HepG2 (cell line): ENCODE data around the gene QSER1. TPM values are rescaled to one million over a fixed set of nuclear protein-coding genes. Genes with fewer than 3 reads are reported as not detected.

Source experiments
- ATAC-seq: fragments of 200-7000 bp; cut with Tn5 transposase; 3 replicates; pipeline ENCODE4 v1.9.1; 2020; ENCODE audit warnings: mild to moderate bottlenecking, moderate library complexity
- BruUV-seq: library from RNA; stranded (reverse); fragments of 400-500 nt; replicated peaks from 2 replicates; lab custom pipeline; 2021; lab: Mats Ljungman, UMichigan
- CTCF ChIA-PET: fragments of 300-600 bp; formaldehyde crosslinking; extraction: SDS; loops from one replicate; lab custom pipeline; 2021; ENCODE audit warnings: low total read pairs, inconsistent platforms, low intra/inter-chr PET ratio; lab: Yijun Ruan, JAX
- POLR2A ChIA-PET: fragments of 350-600 bp; sonication (Branson Sonifier 250); formaldehyde crosslinking; loops from one replicate; lab custom pipeline; 2020; ENCODE audit warnings: antibody characterized with exemption, inconsistent platforms; lab: Yijun Ruan, JAX
- DNase-seq: peaks from one replicate; pipeline ENCODE4 v3.0.0-alpha.2; 2015; ENCODE audit warnings: low spot score
- FAIRE-seq: peaks from 3 replicates; lab custom pipeline; 2011; peaks lifted over from hg19 to GRCh38; lab: Jason Lieb, UNC
- H2AFZ ChIP-seq: one replicate; pipeline ENCODE4 v1.6.1; 2011; ENCODE audit warnings: low read length, inconsistent platforms
- H3K27ac ChIP-seq: fragments of 300-600 bp; 3 replicates; pipeline ENCODE4 v1.8.0; 2011; ENCODE audit warnings: mixed run types, mild to moderate bottlenecking, mixed read lengths, low read length, inconsistent platforms; ENCODE audit not compliant: insufficient read depth; ENCODE audit errors: extremely low read length
- H3K27me3 ChIP-seq, 2 experiments: fragments of 200-600 bp in 1 of 2; 2 replicates in 1 of 2; 3 replicates in 1 of 2; pipeline versions ENCODE4 v1.6.0 to v1.8.0; 2011; ENCODE audit warnings: low read length in 2 of 2, mild to moderate bottlenecking in 2 of 2, moderate library complexity in 2 of 2, inconsistent platforms in 1 of 2; ENCODE audit not compliant: insufficient read depth in 2 of 2, control insufficient read depth in 1 of 2
- H3K36me3 ChIP-seq, 2 experiments: fragments of 200-600 bp in 1 of 2; replicated peaks in 1 of 2; 2 replicates in 1 of 2; 3 replicates in 1 of 2; pipeline versions ENCODE4 v1.5.1 to v1.8.0; 2011; ENCODE audit warnings: low read length in 2 of 2, inconsistent platforms in 1 of 2; ENCODE audit not compliant: insufficient read depth in 2 of 2, control insufficient read depth in 1 of 2
- H3K4me1 ChIP-seq: 2 replicates; pipeline ENCODE4 v1.5.1; 2012; ENCODE audit warnings: low read length, inconsistent platforms; ENCODE audit not compliant: insufficient read depth
- H3K4me2 ChIP-seq: 2 replicates; pipeline ENCODE4 v1.6.0; 2011; ENCODE audit warnings: low read depth, low read length, inconsistent platforms
- H3K4me3 ChIP-seq, 3 experiments: fragments of 200-600 bp in 1 of 3; sonication (generic), shearing (Covaris generic) in 1 of 3; replicated peaks in 1 of 3; 2 replicates each; pipeline ENCODE4 v1.5.1; 2011 to 2016; ENCODE audit warnings: low read length in 3 of 3, inconsistent platforms in 2 of 3, low read depth in 2 of 3, mild to moderate bottlenecking in 2 of 3, control low read depth in 1 of 3, mixed read lengths in 1 of 3; ENCODE audit not compliant: insufficient read depth in 1 of 3
- H3K79me2 ChIP-seq: one replicate; pipeline ENCODE4 v1.6.1; 2011; ENCODE audit warnings: low read length, inconsistent platforms; ENCODE audit not compliant: insufficient read depth
- H3K9ac ChIP-seq: 2 replicates; pipeline ENCODE4 v1.6.0; 2011; ENCODE audit warnings: mild to moderate bottlenecking, low read depth, low read length, inconsistent platforms; ENCODE audit not compliant: insufficient read depth
- H3K9me3 ChIP-seq: 2 replicates; pipeline ENCODE4 v1.5.1; 2012; ENCODE audit warnings: mild to moderate bottlenecking, low read length
- H4K20me1 ChIP-seq: 2 replicates; pipeline ENCODE4 v1.6.0; 2011; ENCODE audit warnings: inconsistent platforms, mild to moderate bottlenecking, low read length, moderate library complexity; ENCODE audit not compliant: insufficient read depth
- AGO1 ChIP-seq: fragments of 200-400 bp; formaldehyde crosslinking; IDR thresholded peaks from 2 replicates; pipeline ENCODE4 v1.6.1; 2017; ENCODE audit warnings: mild to moderate bottlenecking, low read depth, low read length, moderate library complexity; ENCODE audit not compliant: poor library complexity, severe bottlenecking
- ATRX ChIP-seq: sonication (generic); formaldehyde crosslinking; IDR thresholded peaks from 2 replicates; pipeline ENCODE4 v1.4.0; 2020; ENCODE audit warnings: missing genetic modification reagents, borderline replicate concordance
- FOXK1 ChIP-seq: sonication (generic); formaldehyde crosslinking; IDR thresholded peaks from 2 replicates; pipeline ENCODE4 v1.4.0; 2020; ENCODE audit warnings: low read depth, missing genetic modification reagents, borderline replicate concordance
- HNRNPK ChIP-seq: fragments of 200-400 bp; formaldehyde crosslinking; IDR thresholded peaks from 2 replicates; pipeline ENCODE4 v1.6.1; 2018; ENCODE audit warnings: low read length, low read depth, moderate library complexity, mild to moderate bottlenecking; ENCODE audit not compliant: poor library complexity, severe bottlenecking
- NR2C2 ChIP-seq: sonication (generic); formaldehyde crosslinking; IDR thresholded peaks from 2 replicates; pipeline ENCODE4 v1.4.0; 2020; ENCODE audit warnings: missing genetic modification reagents, mild to moderate bottlenecking, moderate library complexity, borderline replicate concordance
- SOX13 ChIP-seq, 3 experiments: fragments of 450-650 bp in 1 of 3; sonication (generic) in 1 of 3; formaldehyde crosslinking in 1 of 3; IDR thresholded peaks in 2 of 3; conservative IDR thresholded peaks in 1 of 3; 2 replicates each; pipeline versions ENCODE4 v1.5.0 to v1.6.1; 2016 to 2020; ENCODE audit warnings: antibody characterized with exemption in 1 of 3, mild to moderate bottlenecking in 1 of 3, missing compliant biosample characterization in 1 of 3, missing genetic modification reagents in 1 of 3, moderate library complexity in 1 of 3
- ZMYM4 ChIP-seq: sonication (generic); formaldehyde crosslinking; IDR thresholded peaks from 2 replicates; pipeline ENCODE4 v1.8.1; 2023; ENCODE audit warnings: mild to moderate bottlenecking, missing genetic modification reagents
- ZNF232 ChIP-seq: sonication (generic); formaldehyde crosslinking; IDR thresholded peaks from 2 replicates; pipeline ENCODE4 v1.4.0; 2020; ENCODE audit warnings: missing genetic modification reagents, borderline replicate concordance
- ZNF367 ChIP-seq: sonication (generic); formaldehyde crosslinking; IDR thresholded peaks from 2 replicates; pipeline ENCODE4 v1.4.0; 2020; ENCODE audit warnings: missing genetic modification reagents, borderline replicate concordance
- ZSCAN31 ChIP-seq: sonication (generic); formaldehyde crosslinking; IDR thresholded peaks from 2 replicates; pipeline ENCODE4 v1.5.0; 2020; ENCODE audit warnings: low read depth, mild to moderate bottlenecking, missing genetic modification reagents
- WGBS: methylation state at CpG from one replicate; pipeline ENCODE4 v1.1.6; 2017; ENCODE audit warnings: low lambda C conversion rate; 5-methylcytosine and 5-hydroxymethylcytosine counted together
- in situ Hi-C: cut with HindIII; loops from 2 replicates; pipeline ENCODE4 v1.10.0; 2017; ENCODE audit warnings: low pct_unique_long_range_greater_than_20kb; ENCODE audit not compliant: extremely low pct_ligation_motif_present
- intact Hi-C: fragments of 100-400 bp; cut with micrococcal nuclease; formaldehyde crosslinking; loops from one replicate; pipeline ENCODE4 v1.10.0; 2022; ENCODE audit not compliant: unreplicated experiment
- polyA plus RNA-seq, 8 experiments: library from polyadenylated mRNA; depleted of rRNA in 3 of 8; stranded (reverse) in 7 of 8; unstranded in 1 of 8; fragments of >200 nt; fragmentation: Illumina TruSeq in 4 of 8; extraction: Trizol in 4 of 8; gene quantifications; 2 replicates each; pipeline versions ENCODE4 v1.2.1 to v1.2.3, GENCODE V29; 2011 to 2016; ENCODE audit warnings: low read depth in 4 of 8, missing spikeins in 1 of 8, mixed read lengths in 1 of 8; ENCODE audit not compliant: insufficient read depth in 1 of 8
- total RNA-seq, 5 experiments: library from RNA; depleted of rRNA; stranded (reverse); fragments of >200 nt; fragmentation: Illumina TruSeq; extraction: Trizol; gene quantifications; 2 replicates each; pipeline ENCODE4 v1.2.3, GENCODE V29; 2016; ENCODE audit warnings: low read depth in 1 of 5
- TF ChIP-seq, protein P1 (sequence below): sonication (generic); formaldehyde crosslinking; conservative IDR thresholded peaks from 2 replicates; pipeline ENCODE4 v1.4.0; 2020; ENCODE audit warnings: mild to moderate bottlenecking, missing genetic modification reagents, moderate library complexity
- TF ChIP-seq, protein P2 (sequence below): sonication (generic); formaldehyde crosslinking; IDR thresholded peaks from 2 replicates; pipeline ENCODE4 v1.5.1; 2020; ENCODE audit warnings: missing genetic modification reagents, mild to moderate bottlenecking, borderline replicate concordance
- TF ChIP-seq, protein P3 (sequence below): sonication (generic); formaldehyde crosslinking; IDR thresholded peaks from 2 replicates; pipeline ENCODE4 v1.5.1; 2020; ENCODE audit warnings: mild to moderate bottlenecking, missing genetic modification reagents

The QSER1 gene
- total and polyA plus RNA-seq, 2 of the 13 experiments (the other 11 are each of a cell fraction or from before 2014, with no cell fraction given): 8.9 to 17.3 TPM

DNA sequence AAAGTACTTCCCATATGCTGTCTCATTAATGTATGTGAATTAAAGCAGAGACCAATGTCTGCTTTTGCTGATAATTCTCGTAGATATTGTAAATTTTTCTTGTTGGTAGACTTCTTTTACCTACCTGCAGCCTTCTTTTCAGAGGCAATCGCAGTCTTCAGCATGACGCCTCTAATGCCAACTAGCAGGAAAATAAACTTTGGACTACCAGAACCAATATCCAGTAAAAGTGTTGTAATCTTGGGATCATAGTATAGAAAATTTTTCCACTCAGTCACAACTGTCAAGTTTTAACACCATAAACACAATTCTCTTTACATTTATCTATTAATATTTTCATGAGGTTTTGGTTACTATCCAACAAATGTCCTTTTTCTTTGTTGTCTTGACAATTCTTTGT lies 125.4 kb downstream of the QSER1 start (continued):
- TF ChIP-seq SOX13 (IDR thresholded peaks at IDR 0.05) (no peak), SOX13 (CRISPR knock-in tag; conservative IDR thresholded peaks at IDR 0.05 in 1 of 2, IDR thresholded peaks at IDR 0.05 in 1 of 2) (peak in 1 of 2 experiments; percentile 18; a peak in 1 of 4 replicates), ZMYM4 (CRISPR knock-in tag) (no peak)
- TF ChIP-seq, protein P1, sequence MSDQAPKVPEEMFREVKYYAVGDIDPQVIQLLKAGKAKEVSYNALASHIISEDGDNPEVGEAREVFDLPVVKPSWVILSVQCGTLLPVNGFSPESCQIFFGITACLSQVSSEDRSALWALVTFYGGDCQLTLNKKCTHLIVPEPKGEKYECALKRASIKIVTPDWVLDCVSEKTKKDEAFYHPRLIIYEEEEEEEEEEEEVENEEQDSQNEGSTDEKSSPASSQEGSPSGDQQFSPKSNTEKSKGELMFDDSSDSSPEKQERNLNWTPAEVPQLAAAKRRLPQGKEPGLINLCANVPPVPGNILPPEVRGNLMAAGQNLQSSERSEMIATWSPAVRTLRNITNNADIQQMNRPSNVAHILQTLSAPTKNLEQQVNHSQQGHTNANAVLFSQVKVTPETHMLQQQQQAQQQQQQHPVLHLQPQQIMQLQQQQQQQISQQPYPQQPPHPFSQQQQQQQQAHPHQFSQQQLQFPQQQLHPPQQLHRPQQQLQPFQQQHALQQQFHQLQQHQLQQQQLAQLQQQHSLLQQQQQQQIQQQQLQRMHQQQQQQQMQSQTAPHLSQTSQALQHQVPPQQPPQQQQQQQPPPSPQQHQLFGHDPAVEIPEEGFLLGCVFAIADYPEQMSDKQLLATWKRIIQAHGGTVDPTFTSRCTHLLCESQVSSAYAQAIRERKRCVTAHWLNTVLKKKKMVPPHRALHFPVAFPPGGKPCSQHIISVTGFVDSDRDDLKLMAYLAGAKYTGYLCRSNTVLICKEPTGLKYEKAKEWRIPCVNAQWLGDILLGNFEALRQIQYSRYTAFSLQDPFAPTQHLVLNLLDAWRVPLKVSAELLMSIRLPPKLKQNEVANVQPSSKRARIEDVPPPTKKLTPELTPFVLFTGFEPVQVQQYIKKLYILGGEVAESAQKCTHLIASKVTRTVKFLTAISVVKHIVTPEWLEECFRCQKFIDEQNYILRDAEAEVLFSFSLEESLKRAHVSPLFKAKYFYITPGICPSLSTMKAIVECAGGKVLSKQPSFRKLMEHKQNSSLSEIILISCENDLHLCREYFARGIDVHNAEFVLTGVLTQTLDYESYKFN (CRISPR knock-in tag): peak; percentile 37; the same call in 1 of the 2 replicates

DNA sequence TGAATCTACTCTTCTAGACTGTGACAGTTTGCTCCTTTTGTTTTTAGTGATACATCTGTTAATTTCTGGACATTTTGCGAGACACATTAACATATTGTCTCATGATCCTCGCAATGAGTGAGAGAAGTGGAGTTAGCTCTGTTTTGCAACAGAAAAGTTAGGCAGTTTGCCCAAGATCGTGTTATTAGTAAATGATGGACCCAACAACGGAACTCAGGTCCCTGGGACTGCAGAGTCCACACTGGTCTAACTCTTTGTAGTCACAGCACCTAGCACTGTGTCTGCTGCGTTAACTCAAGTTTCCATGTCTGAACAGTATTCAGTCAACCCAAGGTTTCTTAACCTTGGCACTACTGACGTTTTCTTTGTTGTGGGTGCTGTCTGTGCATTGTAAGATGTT lies 126.2 kb downstream of the QSER1 start:
- FAIRE-seq (no peak), ATAC-seq (no peak), DNase-seq (no peak)
- H3K36me3 ChIP-seq: no peaks in the 10 kb centered on the region
- H2AFZ ChIP-seq: no peak overlapping the region
- H3K4me1 ChIP-seq: peaks cover 67% of the 10 kb centered on the region
- no TSS peak for BruUV-seq
- H4K20me1 ChIP-seq: no peaks in the 10 kb centered on the region
- WGBS: 55% methylated on average over 6 of the region's 6 CpGs
- H3K4me3 ChIP-seq: peak overlapping the region in 1 of 3 experiments; percentile 32; a peak in 2 of 6 replicates
- H3K9me3 ChIP-seq: no peaks in the 10 kb centered on the region
- in situ Hi-C loops (no loop called here), intact Hi-C loops (loop anchor here (1.0 kb wide), 1 partner anchor 20 kb away; the partner anchor contains the start of gene TCP11L1)
- no peak overlapping the region; the same call in 1 of the 2 replicates for H3K9ac ChIP-seq
- no peaks in the 10 kb centered on the region for H3K27me3 ChIP-seq
- peak overlapping the region; percentile 86 for H3K27ac ChIP-seq
- ChIA-PET POLR2A (no interaction called here), CTCF (no interaction called here)
- H3K4me2 ChIP-seq: peak overlapping the region; percentile 80
- peaks cover 73% of the 10 kb centered on the region for H3K79me2 ChIP-seq
- TF ChIP-seq ZNF367 (CRISPR knock-in tag) (no peak), NR2C2 (no peak), HNRNPK (no peak), ZNF232 (CRISPR knock-in tag) (no peak), ATRX (no peak), ZSCAN31 (no peak), AGO1 (no peak), FOXK1 (CRISPR knock-in tag) (no peak)
- TF ChIP-seq, protein P2, sequence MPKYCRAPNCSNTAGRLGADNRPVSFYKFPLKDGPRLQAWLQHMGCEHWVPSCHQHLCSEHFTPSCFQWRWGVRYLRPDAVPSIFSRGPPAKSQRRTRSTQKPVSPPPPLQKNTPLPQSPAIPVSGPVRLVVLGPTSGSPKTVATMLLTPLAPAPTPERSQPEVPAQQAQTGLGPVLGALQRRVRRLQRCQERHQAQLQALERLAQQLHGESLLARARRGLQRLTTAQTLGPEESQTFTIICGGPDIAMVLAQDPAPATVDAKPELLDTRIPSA: no peak
- TF ChIP-seq, protein P3, sequence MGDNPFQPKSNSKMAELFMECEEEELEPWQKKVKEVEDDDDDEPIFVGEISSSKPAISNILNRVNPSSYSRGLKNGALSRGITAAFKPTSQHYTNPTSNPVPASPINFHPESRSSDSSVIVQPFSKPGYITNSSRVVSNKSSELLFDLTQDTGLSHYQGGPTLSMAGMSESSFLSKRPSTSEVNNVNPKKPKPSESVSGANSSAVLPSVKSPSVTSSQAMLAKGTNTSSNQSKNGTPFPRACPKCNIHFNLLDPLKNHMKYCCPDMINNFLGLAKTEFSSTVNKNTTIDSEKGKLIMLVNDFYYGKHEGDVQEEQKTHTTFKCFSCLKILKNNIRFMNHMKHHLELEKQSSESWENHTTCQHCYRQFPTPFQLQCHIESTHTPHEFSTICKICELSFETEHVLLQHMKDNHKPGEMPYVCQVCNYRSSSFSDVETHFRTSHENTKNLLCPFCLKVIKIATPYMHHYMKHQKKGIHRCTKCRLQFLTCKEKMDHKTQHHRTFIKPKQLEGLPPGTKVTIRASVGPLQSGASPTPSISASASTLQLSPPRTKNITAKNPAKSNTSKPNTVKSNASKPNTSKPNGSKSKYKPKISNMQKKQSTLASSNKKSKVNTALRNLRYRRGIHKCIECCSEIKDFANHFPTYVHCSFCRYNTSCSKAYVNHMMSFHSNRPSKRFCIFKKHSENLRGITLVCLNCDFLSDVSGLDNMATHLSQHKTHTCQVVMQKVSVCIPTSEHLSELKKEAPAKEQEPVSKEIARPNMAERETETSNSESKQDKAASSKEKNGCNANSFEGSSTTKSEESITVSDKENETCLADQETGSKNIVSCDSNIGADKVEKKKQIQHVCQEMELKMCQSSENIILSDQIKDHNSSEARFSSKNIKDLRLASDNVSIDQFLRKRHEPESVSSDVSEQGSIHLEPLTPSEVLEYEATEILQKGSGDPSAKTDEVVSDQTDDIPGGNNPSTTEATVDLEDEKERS (CRISPR knock-in tag): no peak
